MV-4-11 (cell line): ENCODE measurements around the gene RDH14.

Experiments
- DNase-seq: peaks from one replicate; lab custom pipeline; 2025; lab: John Stamatoyannopoulos, UW

The RDH14 gene

DNA sequence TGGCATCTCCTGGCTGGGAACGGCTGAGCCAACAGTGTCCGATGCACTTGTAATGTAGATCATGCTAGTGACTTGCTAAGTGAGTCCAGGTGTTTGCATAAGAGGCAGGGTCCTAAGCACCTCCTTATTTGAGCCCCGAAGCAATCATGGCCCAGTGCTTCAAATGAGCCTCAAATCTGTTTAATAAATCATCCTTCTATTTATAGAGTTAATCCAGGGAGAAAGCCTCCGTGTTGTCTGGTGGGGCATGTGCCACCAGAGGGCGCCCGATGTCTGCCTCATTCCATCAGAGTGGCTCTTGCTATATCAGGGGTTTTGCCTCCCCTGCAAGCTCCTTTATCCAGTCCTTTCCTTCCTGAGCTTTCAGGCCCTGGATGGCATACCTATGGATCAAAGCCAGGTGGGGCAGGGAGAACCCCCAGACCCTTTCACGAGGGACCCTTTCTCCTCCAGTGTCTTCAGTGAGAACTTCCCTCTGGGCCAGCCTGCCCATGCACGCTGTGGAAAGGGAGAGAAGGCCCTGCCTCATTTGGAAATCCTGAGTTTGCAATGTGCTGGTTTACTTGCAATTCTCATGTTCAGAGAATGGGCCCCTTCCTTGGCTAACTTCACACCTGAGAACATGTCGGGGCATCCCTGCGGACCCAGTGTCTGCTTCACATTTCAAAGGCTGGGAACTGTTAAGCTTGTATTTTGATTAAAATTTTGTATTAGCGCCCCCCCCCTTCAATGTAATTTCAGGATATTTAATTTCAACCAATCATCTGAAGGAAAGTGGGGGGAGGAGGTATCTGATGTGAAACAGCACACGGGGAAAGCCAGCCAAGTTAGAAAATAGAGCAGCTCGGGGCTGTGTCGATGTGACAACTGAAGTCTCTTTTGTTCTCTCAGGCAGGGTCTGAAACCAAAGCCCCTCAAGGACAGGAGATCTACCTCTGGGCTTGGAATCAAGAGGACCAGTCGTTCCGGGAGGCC, 39.7 kb downstream of the RDH14 start:
- peak; percentile 11 for DNase-seq

DNA sequence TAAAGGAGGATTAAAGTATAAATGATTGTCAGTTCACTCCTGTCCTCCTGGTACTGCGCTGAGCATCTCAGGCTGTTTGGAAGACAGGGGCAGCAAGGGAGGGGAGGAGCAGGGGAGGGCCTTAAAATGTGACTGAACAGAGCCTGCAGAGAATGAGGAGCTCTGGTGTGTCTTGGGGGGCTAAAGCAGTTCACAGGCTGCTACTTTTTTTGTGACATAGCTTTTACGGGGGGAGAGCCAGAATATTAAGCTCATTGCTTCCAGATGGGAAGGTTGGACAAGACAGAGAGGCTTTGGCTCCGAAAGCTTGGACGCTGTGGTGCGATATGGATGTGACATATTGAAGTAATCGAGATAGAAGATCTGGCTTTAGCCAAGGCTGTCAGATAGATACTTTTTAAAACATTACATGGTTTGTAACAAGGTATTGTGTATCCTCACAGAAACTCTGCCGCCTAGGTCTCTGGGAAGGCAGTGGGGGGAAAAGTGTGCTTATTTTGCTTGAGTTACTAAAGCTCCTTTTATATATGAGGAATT, 40.5 kb downstream of the RDH14 start:
- DNase-seq: no peak

DNA sequence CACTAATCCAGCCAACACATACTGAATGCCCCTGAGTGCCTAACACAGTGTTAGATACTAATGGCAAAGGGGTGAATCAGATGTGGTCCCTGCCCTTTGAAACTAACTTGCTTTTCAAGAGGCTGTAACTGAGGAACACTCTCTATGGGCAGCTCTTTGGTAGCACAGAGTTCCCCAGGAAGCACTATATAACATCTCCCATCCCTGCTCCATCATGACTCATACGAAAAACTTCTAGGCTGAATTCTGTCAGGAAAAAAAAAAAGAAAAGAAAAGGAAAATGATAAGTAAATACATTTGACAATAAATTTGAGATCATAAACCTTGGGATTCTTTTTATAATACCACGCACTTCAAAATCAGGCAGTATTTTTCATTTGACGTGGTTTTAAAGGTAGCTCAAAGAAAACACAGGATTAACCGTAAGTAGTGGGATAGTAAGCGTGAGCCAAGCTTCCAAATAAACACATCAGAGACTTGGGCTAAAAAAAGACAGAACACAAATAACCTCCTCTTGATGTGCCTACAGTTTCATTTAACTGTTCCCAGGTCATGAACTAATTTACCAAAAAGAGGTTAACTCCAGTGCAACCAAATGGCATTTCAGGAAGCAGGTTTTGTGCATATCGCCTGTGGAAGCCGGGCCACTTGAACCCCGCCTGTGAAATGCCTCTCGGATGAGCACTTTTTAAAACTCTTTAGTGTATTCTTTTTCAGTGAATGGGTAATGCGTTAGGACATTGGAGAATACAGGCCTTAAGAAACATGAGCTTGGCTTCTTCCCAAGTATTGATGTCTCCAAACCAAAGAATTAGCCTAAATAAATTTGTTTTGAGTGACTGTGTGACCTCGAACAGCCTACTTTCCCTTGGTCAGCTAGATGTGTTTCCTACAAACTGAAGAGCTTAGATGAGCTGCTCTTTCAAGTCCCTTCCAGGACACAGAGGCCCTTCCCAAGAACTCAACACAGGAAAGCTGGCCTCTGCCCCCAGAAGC, 42.0 kb downstream of the RDH14 start:
- no peak for DNase-seq

DNA sequence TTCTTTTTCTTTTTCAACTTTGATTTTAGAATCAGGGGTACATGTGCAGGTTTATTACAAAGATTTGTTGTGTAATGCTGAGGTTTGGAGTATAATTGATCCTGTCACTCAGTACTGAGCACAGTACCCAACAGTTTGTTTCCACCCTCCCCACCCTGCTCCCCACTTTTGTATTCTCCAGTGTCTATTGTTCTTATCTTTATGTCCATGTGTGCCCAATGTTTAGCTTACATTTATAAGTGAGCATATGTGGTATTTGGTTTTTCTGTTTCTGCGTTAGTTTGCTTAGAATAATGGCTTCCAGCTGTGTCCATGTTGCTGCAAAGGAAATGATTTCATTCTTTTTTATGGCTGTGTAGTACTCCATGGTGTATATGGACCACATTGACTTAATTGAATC, 43.1 kb downstream of the RDH14 start:
- no peak for DNase-seq

DNA sequence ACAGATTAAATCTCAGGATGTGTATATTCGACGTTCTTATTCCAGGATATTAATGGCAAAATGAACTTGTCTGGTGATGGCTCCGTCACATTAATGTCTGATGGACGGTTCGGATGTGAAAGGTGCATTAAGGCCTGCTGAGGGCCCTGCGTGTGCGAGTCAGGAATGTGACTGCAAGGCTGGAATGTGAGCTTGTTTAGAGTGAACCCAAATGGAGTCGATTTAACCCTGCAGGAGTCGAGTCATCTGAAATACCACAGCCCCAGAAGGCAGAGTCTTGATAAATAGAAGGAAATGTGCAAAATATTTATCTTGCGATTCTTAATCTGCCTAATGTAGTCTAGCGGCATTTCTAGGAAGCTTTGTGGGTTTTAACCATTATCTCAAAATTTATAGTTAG, 44.3 kb downstream of the RDH14 start:
- no peak for DNase-seq

DNA sequence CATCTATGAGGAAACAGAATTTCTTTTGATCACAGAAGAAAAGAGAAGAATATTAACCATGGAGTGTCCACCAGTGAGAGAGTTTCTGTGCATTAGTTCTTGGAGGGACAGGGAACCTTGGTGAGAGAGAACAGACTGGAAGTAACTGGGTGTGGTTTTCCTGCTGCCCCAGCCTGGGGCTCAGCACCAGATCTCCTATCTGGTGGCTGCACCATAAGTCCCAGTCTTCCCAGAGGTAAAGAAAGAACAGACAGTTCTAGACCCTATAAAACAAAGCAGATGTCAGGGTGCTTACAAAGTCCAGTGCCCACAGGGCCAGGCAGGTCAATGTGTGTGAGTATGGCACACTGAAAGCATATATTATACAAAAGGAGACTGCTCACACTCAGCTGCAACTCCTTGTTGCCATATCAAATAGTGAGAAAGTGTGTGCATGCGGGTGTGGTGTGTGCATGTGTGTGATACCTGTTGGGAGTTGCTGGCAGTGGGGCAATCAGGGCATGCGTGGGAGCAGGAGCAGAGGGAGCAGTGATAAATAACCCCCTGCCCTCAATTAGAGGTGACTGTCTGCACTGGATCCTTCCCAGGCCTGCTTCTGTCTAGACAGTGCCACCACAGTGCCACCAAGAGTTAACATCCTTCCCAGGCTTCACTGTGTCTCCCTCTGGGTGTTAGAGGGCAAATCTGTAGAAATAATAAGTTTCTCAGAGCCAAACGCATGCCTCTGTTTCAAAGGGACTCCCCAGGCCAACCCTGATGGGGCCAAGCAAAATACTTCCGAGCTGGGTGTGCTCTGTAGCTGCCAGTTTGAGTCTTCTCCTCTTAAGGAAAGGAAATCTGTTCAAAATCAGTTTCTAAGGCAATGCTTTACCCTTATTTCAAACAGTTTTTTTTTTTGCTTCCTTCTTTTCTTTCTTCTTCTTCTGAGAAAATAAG, 45.7 kb downstream of the RDH14 start:
- no peak for DNase-seq

DNA sequence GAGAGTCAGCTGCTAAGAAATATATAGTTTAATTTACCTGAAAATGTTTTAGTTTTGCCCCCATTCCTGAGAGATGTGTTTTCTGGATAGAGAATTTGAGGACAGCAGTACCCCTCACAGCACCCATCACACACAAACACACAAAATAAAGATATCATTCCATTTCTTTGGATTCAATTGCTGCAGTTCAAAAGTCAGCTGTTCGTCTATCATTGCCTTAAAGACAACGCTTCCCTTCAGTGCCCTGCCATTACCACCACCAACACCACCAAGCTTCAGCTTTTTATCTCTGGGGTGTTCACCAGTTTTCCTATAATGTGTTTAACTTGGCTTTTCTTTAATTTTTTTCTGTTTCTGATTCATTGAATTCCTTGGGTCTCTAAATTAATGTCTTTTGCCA, 49.7 kb downstream of the RDH14 start:
- no peak for DNase-seq

DNA sequence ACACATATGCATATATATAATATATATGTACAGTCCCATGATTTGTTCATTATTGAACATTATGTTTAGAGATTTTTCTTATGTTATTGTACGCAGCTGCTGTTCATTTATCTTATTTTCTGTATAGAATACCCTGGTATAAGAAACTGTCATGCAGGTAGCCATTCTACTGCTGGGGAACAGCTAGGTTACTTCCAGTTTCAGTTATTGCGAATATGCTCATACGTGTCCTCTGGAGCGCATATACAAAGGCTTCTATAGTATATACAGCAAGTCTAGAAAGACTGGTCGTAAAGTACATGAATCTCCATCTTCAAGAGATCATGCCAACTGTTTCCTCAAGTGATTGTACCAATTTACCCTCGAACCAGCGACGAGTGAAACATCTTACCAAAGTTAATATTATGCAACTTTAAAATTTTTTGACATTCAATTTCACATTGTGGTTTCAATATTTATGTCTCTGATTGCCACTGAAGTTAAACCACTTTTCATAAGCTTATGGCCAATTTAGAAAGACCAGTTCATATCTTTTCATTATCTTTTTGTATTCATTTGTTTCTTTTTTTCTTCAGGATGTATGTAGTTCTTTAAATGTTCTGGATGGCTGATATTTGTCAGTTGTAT, 53.5 kb downstream of the RDH14 start:
- peak; percentile 74 for DNase-seq

DNA sequence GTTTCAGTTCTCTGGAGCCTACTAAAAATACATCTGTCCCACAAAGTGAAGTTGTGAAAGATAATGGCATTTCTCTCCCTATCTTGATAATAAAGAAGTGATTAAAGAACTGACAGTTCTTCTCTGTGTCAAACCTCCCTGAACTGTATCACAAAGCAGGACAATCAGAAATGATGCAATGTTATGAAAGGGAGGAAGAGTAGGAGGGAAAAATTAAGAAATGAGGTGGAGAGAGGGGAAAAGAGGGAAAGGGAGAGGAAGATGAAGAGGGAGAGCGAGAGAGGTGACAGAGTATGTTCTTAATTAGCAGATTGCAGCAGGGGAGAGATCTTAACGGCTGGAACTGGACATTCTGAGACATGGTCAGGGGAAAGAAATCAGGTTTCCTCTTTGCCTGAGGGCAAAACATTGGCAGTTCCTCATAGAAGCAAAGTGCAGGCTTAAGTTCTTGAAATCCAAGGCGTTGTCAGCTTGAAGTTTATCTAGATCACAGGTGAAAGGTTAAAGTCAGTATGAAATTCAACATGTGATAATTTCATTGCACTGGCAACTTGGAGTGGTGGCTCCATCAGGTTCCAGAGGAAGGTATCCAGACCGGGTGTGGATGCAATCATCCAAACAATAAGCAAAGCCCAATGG, 54.6 kb downstream of the RDH14 start:
- DNase-seq: no peak
